Prostate gland (tissue), 2 donors: Measurements from ENCODE around the gene ADAT3.

ENCODE experiments used
- CTCF ChIP-seq, 4 experiments: fragments of 200-600 bp in 2 of 4; fragments of 450-650 bp in 2 of 4; sonication (generic) in 2 of 4; IDR thresholded peaks; 1 replicate in 3 of 4; 2 replicates in 1 of 4; pipeline ENCODE4 v1.5.1; 2016 to 2019; ENCODE audit warnings: antibody characterized with exemption in 4 of 4, mild to moderate bottlenecking in 2 of 4, moderate library complexity in 2 of 4
- POLR2AphosphoS5 ChIP-seq: sonication (generic); formaldehyde crosslinking; IDR thresholded peaks from one replicate; pipeline ENCODE4 v1.6.1; 2017; ENCODE audit warnings: antibody characterized with exemption

- TF ChIP-seq CTCF (IDR thresholded peaks at IDR 0.05) (no peak), POLR2AphosphoS5 (no peak)
Observed at GRCh38 chr19:1874554-1875185, 30.5 kb upstream of the ADAT3 start.
